ENCODE data around the gene BTBD18. TPM values are rescaled to one million over a fixed set of nuclear protein-coding genes. Genes with fewer than 3 reads are reported as not detected.

Gene BTBD18
- total RNA-seq, 6 experiments from 2014 or later: not detected

- Mint-ChIP-seq H3K27ac (0 out of 2 replicates have a peak overlapping the region, but pooled peaks have one; percentile 12), H3K36me3 (ENCODE audit: low read depth) (peaks cover 26% of the 10 kb centered on the region), H3K4me3 (no peak overlapping the region), H3K4me1 (ENCODE audit: low read depth) (peaks cover 14% of the 10 kb centered on the region), H3K27me3 (ENCODE audit: insufficient read depth) (no peaks in the 10 kb centered on the region; the same call in 1 of the 2 replicates), H3K9me3 (no peaks in the 10 kb centered on the region)
- no peak for DNase-seq
- TF ChIP-seq CTCF (IDR thresholded peaks at IDR 0.05): no peak
Measured at GRCh38 chr11:57704932-57705331, 46.7 kb downstream of the BTBD18 start.

- DNase-seq: no peak
- H3K36me3 Mint-ChIP-seq (ENCODE audit: low read depth): peaks cover 29% of the 10 kb centered on the region
Measured at GRCh38 chr11:57703341-57703740, 48.3 kb downstream of the BTBD18 start.

GRCh38 chr11:57700425-57700824 lies 51.2 kb downstream of the BTBD18 start:
- Mint-ChIP-seq H3K4me1 (ENCODE audit: low read depth) (no peaks in the 10 kb centered on the region), H3K27ac (peak overlapping the region; percentile 18; the same call in 1 of the 2 replicates), H3K36me3 (ENCODE audit: low read depth) (peaks cover 35% of the 10 kb centered on the region), H3K9me3 (no peaks in the 10 kb centered on the region), H3K4me3 (no peak overlapping the region), H3K27me3 (ENCODE audit: insufficient read depth) (no peaks in the 10 kb centered on the region; the same call in 1 of the 2 replicates)
- peak; percentile 16; the same call in 1 of the 2 replicates for TF ChIP-seq CTCF (IDR thresholded peaks at IDR 0.05)
- no peak for DNase-seq

More at GRCh38 chr11:57703341-57703740, 48.3 kb downstream of the BTBD18 start:
- Mint-ChIP-seq H3K27ac (peak overlapping the region; percentile 29; the same call in 1 of the 2 replicates), H3K27me3 (ENCODE audit: insufficient read depth) (no peaks in the 10 kb centered on the region; the same call in 1 of the 2 replicates), H3K4me1 (ENCODE audit: low read depth) (peaks cover 4% of the 10 kb centered on the region), H3K9me3 (no peaks in the 10 kb centered on the region), H3K4me3 (no peak overlapping the region)
- TF ChIP-seq CTCF (IDR thresholded peaks at IDR 0.05): no peak

- Mint-ChIP-seq H3K4me3 (no peak overlapping the region), H3K36me3 (ENCODE audit: low read depth) (peaks cover 32% of the 10 kb centered on the region), H3K27ac (no peak overlapping the region), H3K9me3 (no peaks in the 10 kb centered on the region), H3K4me1 (ENCODE audit: low read depth) (no peaks in the 10 kb centered on the region), H3K27me3 (ENCODE audit: insufficient read depth) (no peaks in the 10 kb centered on the region; the same call in 1 of the 2 replicates)
- DNase-seq: no peak
- no peak for TF ChIP-seq CTCF (IDR thresholded peaks at IDR 0.05)
Measured at GRCh38 chr11:57699813-57700212, 51.8 kb downstream of the BTBD18 start.

GRCh38 chr11:57698843-57699365 lies 52.7 kb downstream of the BTBD18 start:
- H3K27me3 Mint-ChIP-seq (ENCODE audit: insufficient read depth): no peaks in the 10 kb centered on the region; the same call in 1 of the 2 replicates
- TF ChIP-seq CTCF (IDR thresholded peaks at IDR 0.05): no peak
- DNase-seq: no peak
- H3K4me1 Mint-ChIP-seq (ENCODE audit: low read depth): no peaks in the 10 kb centered on the region
- peaks cover 25% of the 10 kb centered on the region for H3K36me3 Mint-ChIP-seq (ENCODE audit: low read depth)
- H3K4me3 Mint-ChIP-seq: no peak overlapping the region
- no peak overlapping the region for H3K27ac Mint-ChIP-seq
- no peaks in the 10 kb centered on the region for H3K9me3 Mint-ChIP-seq

Other genes starting within 250 kb of the BTBD18 start
- 1 to 10 TPM; 3.1 to 4.7 (median 4.3) TPM for gene SLC43A1, start 236.1 kb downstream of the BTBD18 start, total RNA-seq (2021; fragmentation: NEBNext Ultra II Directional; extraction: Animal tissue kit (Norgen Biotek cat#: 25700))
- 10 to 100 TPM; 43.6 to 72.9 (median 58.4) TPM for gene TIMM10, start 221.1 kb downstream of the BTBD18 start, total RNA-seq (2021; fragmentation: NEBNext Ultra II Directional; extraction: Animal tissue kit (Norgen Biotek cat#: 25700))
- not detected for gene SMTNL1, start 214.2 kb downstream of the BTBD18 start, total RNA-seq (2021; fragmentation: NEBNext Ultra II Directional; extraction: Animal tissue kit (Norgen Biotek cat#: 25700))
- gene UBE2L6, start 184.1 kb downstream of the BTBD18 start, total RNA-seq (2021; fragmentation: NEBNext Ultra II Directional; extraction: Animal tissue kit (Norgen Biotek cat#: 25700)): 10 to 100 TPM; 34.1 to 46.5 (median 43.3) TPM
- under 1 TPM in 5 of 6 experiments, not detected in 1; 0.11 to 0.51 (median 0.25) TPM for gene SERPING1, start 154.1 kb downstream of the BTBD18 start, total RNA-seq (2021; fragmentation: NEBNext Ultra II Directional; extraction: Animal tissue kit (Norgen Biotek cat#: 25700))
- under 1 TPM in 5 of 6 experiments, not detected in 1; 0.14 to 0.48 (median 0.28) TPM for gene YPEL4, start 101.9 kb downstream of the BTBD18 start, total RNA-seq (2021; fragmentation: NEBNext Ultra II Directional; extraction: Animal tissue kit (Norgen Biotek cat#: 25700))
- 10 to 100 TPM; 13.0 to 17.1 (median 15.6) TPM for gene CLP1, start 94.1 kb downstream of the BTBD18 start, total RNA-seq (2021; fragmentation: NEBNext Ultra II Directional; extraction: Animal tissue kit (Norgen Biotek cat#: 25700))
- 10 to 100 TPM; 67.5 to 82.1 (median 74.1) TPM for gene ZDHHC5, start 83.7 kb downstream of the BTBD18 start, total RNA-seq (2021; fragmentation: NEBNext Ultra II Directional; extraction: Animal tissue kit (Norgen Biotek cat#: 25700))
- gene MED19, start 39.6 kb downstream of the BTBD18 start, total RNA-seq (2021; fragmentation: NEBNext Ultra II Directional; extraction: Animal tissue kit (Norgen Biotek cat#: 25700)): 10 to 100 TPM; 19.1 to 22.4 (median 21.8) TPM
- gene TMX2, start 39.2 kb downstream of the BTBD18 start, total RNA-seq (2021; fragmentation: NEBNext Ultra II Directional; extraction: Animal tissue kit (Norgen Biotek cat#: 25700)): 100 to 1,000 TPM in 2 of 6 experiments, 10 to 100 TPM in 4; 89.9 to 113 (median 97.2) TPM
- 100 to 1,000 TPM; 128 to 186 (median 140) TPM for gene SELENOH, start 10.3 kb downstream of the BTBD18 start, total RNA-seq (2021; fragmentation: NEBNext Ultra II Directional; extraction: Animal tissue kit (Norgen Biotek cat#: 25700))
- 100 to 1,000 TPM; 131 to 153 (median 147) TPM for gene CTNND1, start 10.0 kb upstream of the BTBD18 start, total RNA-seq (2021; fragmentation: NEBNext Ultra II Directional; extraction: Animal tissue kit (Norgen Biotek cat#: 25700))

Measured in HFFc6 (cell line).